Breast epithelium (tissue), 3 donors: ENCODE measurements around the gene AFF4.

Experiments
- CTCF ChIP-seq, 3 donors: fragments of 450-650 bp; IDR thresholded peaks; one replicate each; pipeline ENCODE4 v1.5.1; 2016 to 2017; ENCODE audit warnings: antibody characterized with exemption in 3 of 3, mild to moderate bottlenecking in 3 of 3, moderate library complexity in 3 of 3
- POLR2AphosphoS5 ChIP-seq, 3 donors: sonication (generic); formaldehyde crosslinking; IDR thresholded peaks; one replicate each; pipeline ENCODE4 v1.6.1; 2017; ENCODE audit warnings: antibody characterized with exemption in 3 of 3

GRCh38 chr5:132901036-132901435, 62.4 kb downstream of the AFF4 start:
- TF ChIP-seq POLR2AphosphoS5 (IDR thresholded peaks at IDR 0.05) (no peak), CTCF (IDR thresholded peaks at IDR 0.05) (no peak)
